Measurements from ENCODE around the gene NKAPD1. TPM values are rescaled to one million over a fixed set of nuclear protein-coding genes. Genes with fewer than 3 reads are reported as not detected.

NKAPD1 gene
- total and polyA plus RNA-seq, 9 of the 15 experiments (the other 6 are each of a cell fraction or from before 2014, with no cell fraction given), result 14.1 to 73.5 (median 29.3) TPM

- TF ChIP-seq ZNF124 (CRISPR knock-in tag; IDR thresholded peaks at IDR 0.05) (no peak), MNT (conservative IDR thresholded peaks at IDR 0.05) (no peak), ZNF766 (CRISPR knock-in tag; conservative IDR thresholded peaks at IDR 0.05) (no peak), ZNF668 (CRISPR knock-in tag; IDR thresholded peaks at IDR 0.05) (no peak), POLR2G (IDR thresholded peaks at IDR 0.05; ENCODE audit: low read depth, low read length) (no peak), ZNF512 (tag; IDR thresholded peaks at IDR 0.05) (no peak), MBD1 (CRISPR knock-in tag; IDR thresholded peaks at IDR 0.05) (no peak), E2F3 (CRISPR knock-in tag; IDR thresholded peaks at IDR 0.05) (no peak)
These were observed 16.9 kb upstream of the NKAPD1 start (continued) for GRCh38 chr11:112057170-112057569.
